GM19395 (cell line): Measurements from ENCODE around the gene NME7.
"Not testable (repeated sequence)": the region's sequence is repeated elsewhere in the genome, so short reads cannot be mapped to it uniquely, and the experiment has no call there.

Experiments
- ATAC-seq: cut with Tn5 transposase; IDR thresholded peaks from one replicate; pipeline ENCODE4 v1.9.1; 2021; ENCODE audit warnings: mild to moderate bottlenecking, moderate library complexity; ENCODE audit not compliant: unreplicated experiment

NME7 gene

DNA sequence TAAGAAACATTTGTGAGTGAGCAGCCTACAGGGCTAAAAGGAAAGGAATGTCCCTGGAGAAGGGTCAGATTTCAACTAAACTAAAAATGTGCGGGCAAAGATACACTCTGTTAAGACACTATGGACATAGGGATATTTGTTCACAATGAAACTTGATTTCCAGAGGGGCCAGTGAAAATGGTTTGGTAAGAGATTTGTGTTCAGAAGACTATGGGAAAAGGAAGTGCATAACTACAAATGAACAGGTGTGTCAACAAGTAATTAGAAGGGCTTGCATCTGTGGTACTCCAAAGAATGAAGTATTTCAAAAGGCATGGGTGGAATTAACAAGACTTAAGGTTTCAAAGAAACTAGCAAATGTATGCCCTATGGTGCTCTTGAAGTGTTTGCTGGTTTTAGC, 60.4 kb downstream of the NME7 start:
- ATAC-seq: no peak

DNA sequence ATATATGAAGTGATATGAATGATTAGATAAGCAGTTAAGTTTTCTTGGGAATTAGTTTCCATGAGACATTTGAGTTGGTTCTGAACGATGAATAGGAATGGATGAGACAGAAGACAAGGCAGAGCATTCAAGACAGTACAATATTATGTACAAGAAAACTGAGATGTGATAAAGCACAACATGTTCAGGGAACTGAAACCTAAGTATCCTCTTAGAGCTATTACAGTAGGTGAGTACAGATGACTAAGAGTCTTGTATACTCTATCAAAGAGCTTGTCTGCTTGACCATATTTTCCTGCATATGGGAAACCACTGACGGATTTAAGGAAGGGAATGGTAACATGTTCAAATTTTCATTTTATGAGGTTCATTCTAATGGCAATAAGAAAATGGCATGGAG, 61.6 kb downstream of the NME7 start:
- ATAC-seq: no peak

DNA sequence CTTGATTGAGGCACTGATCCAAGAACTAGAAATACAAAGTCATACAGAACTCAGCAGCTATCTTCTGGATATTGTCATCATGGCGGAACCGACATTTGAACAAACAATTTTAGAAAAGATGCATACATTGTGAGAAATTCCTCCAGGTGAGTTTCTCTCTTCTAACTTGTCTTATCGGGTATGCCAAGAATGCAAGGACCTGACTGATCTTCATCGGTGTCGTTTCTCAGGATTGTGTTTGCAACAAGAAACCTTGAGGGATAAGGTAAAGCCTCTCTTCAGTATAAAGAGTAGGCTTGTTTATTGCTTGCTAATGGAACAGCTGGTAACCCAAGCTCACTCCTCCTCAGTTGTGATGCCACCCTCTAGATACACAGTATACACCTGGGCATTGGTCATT, 62.2 kb downstream of the NME7 start:
- no peak for ATAC-seq

DNA sequence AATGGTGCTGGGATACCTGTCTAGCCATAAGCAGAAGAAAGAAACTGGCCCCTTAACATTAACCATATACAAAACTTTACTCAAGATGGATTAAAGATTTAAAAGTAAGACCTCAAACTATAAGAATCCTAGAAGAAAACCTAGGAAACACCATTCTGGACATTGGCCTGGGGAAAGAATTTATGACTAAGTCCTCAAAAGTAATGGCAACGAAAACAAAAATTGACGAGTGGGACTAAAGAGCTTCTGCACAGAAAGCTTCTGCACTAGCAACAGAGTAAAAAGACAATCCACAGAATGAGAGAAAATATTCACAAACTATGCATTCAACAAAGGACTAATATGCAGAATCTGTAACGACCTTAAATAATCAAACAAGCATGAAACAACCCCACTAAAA, 66.7 kb downstream of the NME7 start:
- ATAC-seq: no peak

DNA sequence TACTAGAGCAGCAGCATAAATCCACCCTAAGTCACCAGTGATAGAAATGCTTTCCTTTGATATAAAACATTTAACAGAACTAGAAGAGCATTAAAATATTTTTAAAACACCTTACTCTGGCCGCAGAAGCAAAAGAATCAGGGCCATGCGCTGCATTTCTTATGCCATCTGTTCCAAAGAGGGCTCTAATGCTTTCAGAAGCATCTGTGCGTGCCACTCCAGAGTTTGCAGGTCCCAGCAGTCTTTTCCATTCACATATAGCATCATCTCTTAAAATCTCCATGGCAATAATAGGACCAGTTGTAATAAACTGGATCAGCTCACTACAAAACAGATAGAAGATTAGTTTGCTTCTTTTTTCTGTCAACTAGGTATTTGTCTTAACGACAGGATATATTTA, 69.2 kb downstream of the NME7 start:
- ATAC-seq: no peak

DNA sequence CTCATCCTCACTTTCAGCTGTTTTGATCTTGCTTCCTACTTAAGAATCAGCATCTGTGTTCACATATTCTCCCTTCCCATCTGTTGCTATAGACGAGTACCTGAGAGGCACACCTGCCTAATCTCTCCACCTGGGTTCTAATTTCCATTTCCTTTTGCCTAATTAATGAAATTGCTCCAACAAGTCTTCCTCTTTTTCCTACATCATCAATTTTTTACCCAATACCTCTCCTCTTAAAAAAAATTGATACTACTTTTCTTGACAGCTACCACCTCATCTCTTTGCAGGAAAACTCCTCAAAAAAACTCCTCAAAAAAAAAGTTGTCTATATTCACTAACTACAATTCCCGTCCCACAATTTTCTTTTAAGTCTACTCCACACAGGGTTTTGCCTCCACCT, 71.8 kb downstream of the NME7 start:
- ATAC-seq: no peak

DNA sequence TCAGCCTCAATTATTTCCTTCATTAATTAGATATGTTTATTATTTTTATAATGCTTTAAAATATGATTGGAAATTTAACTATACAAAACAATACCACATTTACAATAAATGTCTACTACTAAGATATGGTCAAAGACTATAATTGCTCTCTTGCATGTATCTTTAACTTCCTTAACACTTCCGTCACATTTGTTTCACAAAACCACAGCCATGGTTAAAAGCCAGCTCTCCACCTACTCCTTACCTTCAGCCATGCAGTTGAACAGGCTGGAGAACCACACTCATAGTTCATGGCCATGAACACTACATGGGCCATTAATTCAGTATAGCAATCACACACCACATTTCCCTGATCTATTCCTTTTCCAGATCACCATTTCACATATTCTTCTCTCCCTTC, 72.2 kb downstream of the NME7 start:
- no peak for ATAC-seq

DNA sequence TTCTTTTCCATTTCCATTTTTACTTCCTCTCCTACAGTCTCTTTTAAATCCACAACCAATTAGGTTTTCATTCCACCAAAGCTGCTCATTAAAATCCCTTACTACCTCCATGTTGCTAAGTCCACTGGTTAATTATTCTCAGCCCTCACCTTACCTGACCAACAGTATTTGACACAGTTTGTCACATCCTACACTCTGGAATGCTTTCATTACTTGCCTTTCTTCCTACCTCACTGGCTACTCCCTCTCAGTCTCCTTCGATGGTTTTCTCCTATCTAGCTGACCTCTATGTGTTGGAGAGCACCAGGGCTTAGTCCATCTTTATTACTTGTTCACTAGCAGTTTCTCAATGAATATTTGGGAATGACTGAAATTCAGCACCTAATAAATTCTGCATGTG, 78.6 kb downstream of the NME7 start:
- no peak for ATAC-seq

DNA sequence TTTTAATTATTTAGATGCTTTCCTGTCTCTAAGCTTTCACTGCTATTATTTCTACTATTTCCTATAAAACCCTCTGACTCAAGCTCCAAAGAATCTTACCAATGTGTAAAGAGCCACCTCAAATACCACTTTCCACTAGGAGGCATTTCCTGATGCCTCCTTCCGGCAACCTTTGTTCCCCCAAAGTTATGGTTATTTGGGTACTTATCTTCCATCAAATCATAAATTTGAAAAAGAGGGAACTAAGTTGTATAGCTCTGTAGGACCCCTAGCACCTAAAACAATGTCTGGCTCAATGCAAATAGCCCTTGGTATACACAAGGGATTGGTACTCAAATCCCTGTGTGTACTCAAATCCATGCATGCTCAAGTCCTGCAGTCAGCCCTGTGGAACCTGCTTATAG, 79.6 kb downstream of the NME7 start:
- ATAC-seq: no peak

DNA sequence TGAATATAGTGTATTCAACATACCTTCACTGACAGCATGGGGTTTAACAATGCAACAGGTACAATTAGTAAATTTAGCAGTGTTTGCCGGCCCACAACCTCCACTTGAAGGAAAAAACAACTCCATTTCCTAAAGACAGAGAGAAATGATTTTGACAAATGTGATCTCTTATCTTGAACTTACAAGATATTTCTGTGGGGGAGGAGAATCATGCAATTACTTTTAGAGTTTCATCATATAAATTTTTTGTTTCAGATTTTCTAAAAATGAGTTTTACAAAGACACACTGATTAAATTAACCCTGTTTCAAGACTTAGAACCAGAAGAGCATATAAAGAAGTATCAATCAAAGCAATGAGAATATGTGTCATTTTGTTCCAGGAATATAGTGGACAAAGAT, 80.3 kb downstream of the NME7 start:
- no peak for ATAC-seq

DNA sequence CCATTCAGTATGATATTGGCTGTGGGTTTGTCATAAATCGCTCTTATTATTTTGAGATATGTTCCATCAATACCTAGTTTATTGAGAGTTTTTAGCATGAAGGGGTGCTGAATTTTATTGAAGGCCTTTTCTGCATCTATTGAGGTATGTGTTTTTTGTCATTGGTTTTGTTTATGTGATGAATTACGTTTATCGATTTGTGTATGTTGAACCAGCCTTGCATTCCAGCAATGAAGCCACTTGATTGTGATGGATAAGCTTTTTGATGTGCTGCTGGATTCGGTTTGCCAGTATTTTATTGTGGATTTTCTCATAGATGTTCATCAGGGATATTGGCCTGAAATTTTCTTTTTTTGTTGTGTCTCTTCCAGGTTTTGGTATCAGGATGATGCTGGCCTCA, 86.0 kb downstream of the NME7 start:
- not testable (repeated sequence) for ATAC-seq

DNA sequence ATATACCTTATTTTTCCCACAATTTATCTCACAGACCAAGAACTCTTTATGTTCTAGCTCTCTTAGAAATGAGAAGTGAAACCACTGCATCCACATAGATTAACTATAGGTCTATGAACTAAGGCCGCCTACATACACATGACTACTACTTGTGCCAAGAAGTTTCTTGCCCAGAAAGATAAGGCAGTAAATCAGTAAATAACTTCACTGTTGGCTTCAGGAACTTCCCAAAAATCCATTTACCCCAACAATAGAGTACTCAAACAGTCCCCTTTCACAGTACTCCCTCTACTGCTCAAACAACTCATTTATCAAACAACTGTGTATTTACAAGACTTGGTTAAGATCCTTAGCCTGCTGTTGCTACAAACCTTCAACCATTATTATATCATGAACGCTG, 96.5 kb downstream of the NME7 start:
- peak; percentile 89 for ATAC-seq

DNA sequence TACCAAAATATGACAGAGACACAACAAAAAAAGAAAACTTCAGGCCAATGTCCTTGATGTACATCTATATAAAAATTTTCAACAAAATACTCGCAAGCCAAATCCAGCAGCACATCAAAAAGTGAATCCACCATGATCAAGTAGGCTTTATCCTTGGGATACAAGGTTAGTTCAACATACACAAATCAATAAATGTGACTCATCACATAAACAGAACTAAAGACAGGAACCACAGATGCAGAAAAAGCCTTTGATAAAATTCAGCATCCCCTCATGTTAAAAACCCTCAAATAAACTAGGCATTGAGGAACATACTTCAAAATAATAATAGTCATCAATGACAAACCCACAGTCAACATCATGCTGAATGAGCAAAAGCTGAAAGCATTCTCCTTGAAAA, 101.5 kb downstream of the NME7 start:
- ATAC-seq: no peak

DNA sequence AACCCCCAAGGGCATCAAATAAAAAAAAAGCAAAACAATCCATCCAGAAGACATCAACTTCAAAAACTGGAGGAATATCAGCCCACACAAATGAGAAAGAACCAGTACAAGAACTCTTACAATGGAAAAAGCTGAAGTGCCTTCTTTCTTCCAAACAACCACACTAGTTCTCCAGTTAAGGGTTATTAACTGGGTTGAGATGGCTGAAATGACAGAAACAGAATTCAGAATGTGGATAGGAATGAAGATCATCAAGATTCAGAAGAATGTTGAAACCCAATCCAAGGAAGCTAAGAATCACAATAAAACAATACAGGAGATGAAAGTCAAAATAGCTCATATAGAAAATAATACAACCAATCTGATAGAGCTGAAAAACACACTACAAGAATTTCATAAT, 104.5 kb downstream of the NME7 start:
- no peak for ATAC-seq

DNA sequence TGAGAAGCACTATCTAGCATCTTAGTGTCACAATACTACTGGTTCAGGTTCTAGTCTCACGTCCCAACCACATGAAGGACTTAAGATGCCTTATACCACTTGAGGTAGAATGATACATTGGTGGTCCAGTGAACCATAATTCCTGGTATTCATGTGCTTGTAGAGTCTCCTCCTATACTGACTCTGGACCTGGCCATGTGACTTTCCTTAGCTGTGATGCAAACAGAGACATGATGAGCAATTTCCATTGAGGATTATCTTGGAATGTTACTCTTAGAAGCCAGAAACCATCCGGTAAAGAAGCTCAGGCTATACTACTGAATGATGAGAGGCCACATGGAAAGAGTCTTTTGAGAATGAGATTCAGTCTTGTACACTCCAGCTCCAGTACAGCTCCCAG, 105.7 kb downstream of the NME7 start:
- no peak for ATAC-seq

DNA sequence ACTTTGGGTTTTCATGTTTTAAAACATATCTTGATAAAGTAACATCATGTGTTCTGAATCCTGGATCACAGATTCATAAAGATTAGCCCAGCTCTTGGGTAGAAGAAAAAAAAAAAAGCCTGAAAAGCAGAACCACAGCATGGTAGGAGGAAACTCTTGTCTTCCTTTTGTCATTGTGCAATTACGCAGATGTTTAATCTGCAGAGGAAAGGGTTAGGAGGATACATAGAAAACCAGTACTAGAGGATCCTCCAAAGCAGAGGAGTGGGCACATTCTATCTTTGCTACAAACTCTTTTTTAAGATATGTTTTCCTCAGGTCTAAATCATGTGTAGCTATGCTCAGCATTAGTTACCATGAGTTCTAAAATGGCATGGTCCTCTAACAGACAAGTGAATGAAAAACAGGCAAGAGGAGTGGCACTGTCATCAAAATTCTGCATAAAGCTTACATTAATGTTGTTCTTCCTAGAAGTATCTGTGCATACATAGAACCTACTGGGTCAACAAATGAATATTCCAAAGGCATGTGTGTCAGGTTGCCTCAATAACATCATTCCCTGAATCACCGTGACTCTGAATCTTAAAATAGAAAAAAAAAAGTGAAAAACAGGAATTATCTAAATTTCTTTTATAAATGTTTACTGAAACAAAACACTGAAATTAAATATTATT, 107.0 kb downstream of the NME7 start:
- ATAC-seq: no peak

DNA sequence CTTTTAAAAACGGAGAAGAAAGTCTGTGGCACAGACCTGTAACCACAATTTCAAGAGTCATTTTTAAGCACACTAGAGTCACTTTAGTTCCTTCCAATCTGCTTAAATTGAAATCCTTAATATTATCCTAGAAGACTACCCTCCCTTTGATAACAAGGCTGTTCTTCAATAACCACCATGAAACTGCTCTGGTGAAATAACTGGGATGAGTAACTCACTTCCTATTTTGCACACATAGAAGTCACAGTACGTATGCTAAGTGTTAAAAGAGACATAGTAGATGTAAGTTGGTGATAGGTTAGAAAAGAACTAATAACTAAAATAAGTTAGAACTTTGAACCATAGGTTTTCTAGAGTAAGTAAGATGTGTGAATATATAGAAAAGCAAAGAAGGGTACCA, 107.8 kb downstream of the NME7 start:
- no peak for ATAC-seq

DNA sequence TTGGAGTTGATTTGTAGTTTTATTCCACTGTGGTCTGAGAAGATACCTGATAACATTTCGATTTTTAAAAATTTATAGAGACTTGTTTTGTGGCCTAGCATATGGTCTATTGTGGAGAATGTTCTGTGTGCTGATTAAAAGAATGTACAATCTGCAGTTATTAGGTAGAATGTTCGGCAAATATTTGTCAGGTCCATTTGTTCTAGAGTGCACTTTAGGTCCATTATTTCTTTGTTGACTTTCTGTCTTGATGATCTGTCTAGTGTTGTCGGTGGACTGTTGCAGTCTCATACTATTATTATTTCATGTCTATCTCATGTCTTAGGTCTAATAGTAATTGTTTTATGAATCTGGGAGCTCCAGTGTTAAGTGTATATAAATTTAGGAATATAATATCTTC, 116.8 kb downstream of the NME7 start:
- no peak for ATAC-seq

DNA sequence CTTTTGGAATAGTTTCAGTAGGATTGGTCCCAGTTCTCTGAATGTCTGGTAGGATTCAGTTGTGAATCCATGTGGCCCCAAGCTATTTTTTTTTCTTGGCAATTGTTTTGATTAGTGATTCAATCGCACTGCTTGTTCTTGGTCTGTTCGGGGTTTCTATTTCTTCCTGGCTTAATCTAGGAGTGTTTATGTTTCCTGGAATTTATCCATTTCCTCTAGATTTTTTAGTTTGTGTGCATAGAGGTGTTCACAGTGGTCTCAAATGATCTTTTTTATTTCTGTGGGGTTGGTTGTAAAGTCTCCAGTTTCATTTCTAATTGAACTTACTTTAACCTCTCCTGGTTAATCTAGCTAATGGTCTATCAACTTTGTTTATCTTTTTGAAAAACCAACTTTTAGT, 117.6 kb downstream of the NME7 start:
- no peak for ATAC-seq

DNA sequence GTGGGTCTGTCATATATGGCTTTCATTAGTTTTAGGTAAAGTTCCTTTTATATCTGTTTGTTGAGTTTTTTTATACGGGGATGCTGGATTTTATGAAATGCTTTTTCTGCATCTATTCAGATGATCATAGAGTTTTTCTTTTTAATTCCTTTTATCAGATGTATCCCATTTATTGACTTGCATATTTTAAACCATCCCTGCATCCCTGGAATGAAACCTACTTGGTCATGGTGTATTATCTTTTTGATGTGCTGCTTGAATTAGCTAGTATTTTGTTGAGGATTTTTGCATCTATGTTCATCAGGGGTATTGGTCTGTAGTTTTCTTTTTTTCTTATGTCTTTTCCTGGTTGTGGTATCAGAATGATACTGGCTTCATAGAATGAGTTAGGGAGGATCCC, 118.0 kb downstream of the NME7 start:
- ATAC-seq: no peak

DNA sequence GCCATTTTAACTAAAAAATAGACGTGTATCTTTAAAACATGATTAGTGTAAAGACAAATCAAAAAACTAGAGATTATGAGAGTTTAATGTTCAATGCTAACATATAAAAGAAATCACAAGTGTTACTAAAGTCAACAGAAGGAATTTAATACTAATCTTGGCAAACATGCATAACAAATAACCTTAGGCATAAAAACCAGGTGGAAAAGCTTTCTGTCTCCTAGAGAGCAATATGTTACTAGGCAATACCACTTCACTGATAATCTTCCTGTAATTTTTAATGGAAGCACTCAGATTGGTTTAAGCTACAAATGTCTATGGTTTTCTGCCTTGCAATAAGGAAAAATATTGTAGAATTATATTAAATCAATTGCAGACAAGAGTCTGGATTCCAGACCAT, 121.9 kb downstream of the NME7 start:
- no peak for ATAC-seq

DNA sequence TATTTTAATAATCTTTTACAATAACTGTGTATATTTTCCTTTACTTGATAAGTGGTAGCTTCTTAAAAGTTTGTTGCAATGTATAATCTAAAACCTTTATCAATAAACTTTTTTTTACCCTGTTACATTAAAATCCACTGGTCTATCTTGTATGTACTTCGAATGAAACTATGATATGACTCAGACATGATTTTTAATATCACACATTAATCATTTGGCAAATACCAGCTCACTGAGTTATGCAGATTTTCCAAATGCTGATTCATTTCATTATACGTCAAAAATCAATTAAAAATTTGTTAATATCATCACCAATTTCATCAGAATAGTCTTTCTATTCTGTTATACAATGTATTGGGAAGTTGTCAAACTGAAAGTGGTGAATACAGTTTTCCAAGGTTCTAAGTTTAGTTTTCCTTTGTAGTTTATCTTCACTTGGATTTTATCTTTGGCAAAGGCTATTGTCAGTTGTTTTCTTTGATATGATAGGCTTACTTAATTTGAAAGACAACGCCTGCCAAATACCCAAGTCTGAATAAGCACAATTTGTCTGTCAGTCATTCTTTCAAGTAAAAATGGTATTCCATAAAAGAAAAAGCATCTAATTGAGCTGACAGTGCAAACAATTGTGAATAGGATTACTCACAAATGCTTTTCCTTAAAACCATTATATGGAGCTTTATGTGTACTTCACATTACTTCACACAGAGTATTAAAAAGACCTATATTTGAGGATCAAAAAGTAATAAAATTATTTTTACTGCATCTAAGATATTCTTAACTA, 127.0 kb downstream of the NME7 start:
- ATAC-seq: no peak

DNA sequence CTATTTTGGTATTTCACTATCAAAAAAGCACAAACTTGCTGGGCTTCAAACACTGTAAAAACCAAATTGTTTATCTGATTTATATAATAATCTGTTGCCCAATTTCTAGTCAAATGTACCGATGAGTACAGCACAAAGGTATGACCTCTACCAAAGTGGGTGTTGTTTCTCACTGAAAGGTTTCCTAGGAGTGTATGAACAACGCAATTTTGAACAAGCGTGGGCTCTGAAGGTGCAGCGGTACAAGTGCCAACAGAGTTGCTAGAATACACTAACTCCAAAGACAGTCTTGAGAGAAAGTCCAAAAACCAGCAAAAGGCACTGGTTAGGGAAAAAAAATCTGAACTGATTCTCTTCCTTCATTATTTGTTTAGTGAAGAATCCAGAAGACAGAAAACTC, 130.7 kb downstream of the NME7 start:
- ATAC-seq: no peak
